NCI-H524 treated with DMSO at 0.1 percent for 48 hours (cell line): ENCODE data around the gene ARHGAP26.

ENCODE experiments used
- DNase-seq: peaks from one replicate; lab custom pipeline; 2025; lab: John Stamatoyannopoulos, UW

The ARHGAP26 gene

DNA sequence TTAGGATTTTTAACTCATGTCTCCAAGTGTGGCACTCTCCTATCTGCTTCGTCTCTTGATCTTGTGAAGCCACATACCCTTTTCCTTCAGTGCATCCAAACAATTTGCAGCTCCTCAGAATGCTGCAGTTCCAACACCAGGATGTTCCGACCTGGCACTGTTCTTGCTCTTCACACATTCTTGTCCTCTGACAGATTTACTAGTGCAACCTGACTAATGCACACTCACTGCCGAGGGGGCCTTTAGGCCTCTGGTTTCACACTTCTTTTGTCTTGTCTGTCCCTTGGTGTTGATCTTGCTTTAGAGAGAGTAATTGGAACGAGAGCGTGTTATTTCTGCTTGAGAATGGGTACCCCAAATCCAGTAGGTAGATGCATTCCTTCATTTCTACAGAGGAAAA, 15.0 kb downstream of the ARHGAP26 start:
- no peak for DNase-seq

DNA sequence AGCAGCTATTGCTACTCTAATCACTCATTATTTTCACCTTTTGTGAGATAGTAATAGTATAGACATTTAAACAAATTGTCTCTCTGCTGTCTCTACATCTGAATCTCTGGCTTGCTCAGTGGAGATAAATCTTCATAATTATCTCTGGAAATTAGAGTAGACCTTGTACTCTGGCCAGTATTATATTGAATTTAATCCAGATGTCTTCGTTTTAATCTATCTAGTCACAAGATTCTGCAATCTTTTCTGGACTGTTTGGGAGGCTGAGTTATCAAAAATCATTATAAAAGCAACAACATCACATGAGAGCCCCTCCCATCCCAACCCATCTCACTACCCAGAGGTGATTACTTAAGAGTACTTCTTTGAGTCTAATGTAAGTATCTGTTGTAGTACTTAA, 19.0 kb downstream of the ARHGAP26 start:
- DNase-seq, result no peak

DNA sequence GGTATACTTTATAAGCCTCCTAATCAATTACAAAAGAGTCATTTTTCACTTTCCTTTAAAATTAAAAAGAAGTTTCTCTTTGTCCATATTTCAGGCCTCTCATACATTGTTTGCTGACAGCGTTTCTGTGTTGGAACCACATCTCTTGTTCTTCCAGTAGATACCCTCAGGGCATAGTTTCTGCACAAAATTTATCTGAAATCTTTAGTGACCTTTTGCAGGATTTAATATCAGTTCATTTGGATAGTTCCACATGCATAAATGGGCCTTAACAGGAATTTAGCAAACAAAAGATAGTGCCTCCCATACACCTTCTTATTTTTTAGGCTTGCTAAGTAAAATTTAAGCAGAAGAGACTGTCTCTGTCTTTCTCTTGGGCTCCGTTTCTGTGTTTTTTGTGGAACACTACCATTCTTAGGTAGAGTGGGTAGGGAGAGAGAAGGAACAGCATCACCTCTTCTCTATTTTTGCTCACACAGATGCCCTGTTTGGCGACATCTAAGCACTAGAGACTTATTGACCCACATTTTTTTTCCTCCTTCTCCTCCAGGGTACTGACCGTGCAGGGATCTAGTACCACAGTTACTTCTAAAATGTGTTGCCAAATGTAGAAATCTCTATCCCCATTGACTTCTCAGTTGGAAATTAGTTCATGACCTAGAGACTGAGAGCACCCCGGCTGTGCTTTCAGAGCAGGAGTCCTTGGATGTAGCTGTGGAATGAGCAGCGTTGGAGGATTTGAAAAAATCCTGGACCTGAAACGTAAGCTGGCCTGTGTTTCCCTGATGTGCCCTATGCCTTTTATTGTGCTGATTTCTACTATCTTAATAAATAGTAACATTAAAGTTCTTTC, 22.1 kb downstream of the ARHGAP26 start:
- no peak for DNase-seq

DNA sequence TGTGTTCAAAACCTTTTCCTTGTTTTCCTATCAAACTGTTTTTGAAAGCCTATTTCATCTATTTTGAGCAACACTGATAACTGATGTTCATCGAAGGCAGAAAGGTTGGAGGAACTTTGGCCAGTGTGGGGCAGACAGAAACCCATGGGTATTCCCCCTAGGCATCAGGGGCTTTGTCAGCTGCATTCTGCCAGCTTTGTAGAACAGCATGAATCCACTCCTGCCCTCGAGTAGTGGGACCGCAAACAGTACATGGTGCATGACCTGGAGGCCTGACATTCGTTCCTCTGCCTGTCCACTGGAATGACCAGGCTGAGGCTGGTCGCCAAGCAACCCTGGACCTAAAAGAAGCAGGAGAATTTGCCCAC, 22.7 kb downstream of the ARHGAP26 start:
- no peak for DNase-seq

DNA sequence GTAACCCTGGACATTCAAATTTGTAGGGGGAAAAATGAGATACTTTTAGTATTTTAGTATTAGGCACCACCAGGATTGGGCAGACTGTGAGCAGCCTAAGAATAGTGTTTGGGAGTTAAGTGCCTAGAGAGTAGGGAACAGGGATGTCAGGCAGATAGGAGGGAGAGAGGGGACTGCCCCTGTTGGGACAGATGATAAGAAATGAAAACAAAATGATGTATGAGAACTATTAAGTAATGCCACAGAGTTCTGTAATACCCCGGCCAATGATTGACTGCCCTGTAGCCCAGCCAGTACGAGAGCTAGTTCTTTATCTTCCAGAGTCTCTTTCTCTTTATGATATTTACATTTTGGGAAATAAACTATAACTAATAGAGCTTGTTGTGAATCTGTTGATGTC, 24.4 kb downstream of the ARHGAP26 start:
- no peak for DNase-seq

DNA sequence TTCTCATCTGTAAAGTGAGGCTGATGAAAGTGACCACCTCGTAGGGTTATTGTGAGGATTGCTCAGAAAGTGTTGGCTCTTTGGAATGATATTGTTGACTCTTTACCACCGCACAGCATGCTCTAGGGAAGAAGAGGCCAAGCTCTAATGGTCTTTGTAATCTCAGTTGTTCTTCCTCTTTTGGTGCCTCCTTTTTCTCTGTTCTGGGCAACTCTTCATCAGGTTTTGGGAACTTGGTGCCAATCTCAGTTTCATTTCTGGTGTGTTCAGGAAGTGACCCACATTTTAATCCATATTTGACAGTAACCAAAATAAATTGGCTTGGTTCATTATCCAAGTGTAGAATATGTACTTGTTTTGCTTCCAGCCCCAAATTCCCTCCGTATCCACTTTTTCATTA, 25.1 kb downstream of the ARHGAP26 start:
- DNase-seq, result no peak

DNA sequence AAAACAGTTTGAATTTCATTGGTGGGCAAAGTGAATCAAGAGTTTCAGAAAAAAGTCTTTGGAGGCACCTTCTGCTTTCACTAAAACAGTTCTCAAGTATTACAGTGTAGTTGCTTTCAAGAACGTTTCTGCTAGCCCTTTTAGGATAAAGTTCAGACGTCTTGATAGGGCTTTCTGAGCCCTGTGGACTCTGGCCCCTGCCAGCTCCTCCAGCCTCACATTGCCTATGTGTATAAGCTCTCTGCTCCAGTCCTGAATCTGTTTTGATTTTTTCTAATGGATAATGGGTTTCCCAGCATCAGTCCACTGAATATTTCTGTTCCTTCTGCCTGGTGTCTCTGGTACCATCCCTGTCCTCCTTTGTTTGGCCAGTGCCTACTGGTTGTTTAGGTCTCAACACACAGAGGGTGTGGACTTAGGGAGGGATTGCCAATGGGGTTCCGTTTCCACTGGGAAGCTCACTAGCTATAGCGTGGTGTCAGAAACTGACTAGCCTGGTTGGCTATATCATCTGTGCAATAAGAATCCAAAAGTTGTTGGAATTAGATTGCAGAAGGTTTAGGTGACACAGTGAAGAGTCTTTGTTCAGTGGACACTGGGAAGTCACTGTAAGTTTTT, 26.4 kb downstream of the ARHGAP26 start:
- DNase-seq, result no peak

DNA sequence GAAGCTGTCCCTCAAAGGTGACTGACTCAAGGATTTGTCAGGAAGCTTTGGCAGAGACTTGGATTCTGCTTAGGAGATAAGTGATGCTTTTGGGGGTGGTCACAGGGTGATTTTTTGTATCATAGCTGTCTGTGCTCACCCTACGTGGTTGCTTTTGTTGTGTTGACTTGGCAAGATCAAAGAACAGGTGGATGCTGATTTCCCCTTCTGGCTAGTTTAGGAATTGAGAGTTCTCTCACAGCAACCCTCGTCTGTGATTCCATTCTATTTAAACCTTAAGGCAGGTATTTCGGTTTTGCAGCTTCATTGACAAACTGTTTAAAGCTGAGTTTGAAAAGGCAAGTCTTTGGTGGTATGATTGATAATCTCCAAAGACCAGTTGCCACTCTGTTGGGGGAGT, 27.2 kb downstream of the ARHGAP26 start:
- no peak for DNase-seq

DNA sequence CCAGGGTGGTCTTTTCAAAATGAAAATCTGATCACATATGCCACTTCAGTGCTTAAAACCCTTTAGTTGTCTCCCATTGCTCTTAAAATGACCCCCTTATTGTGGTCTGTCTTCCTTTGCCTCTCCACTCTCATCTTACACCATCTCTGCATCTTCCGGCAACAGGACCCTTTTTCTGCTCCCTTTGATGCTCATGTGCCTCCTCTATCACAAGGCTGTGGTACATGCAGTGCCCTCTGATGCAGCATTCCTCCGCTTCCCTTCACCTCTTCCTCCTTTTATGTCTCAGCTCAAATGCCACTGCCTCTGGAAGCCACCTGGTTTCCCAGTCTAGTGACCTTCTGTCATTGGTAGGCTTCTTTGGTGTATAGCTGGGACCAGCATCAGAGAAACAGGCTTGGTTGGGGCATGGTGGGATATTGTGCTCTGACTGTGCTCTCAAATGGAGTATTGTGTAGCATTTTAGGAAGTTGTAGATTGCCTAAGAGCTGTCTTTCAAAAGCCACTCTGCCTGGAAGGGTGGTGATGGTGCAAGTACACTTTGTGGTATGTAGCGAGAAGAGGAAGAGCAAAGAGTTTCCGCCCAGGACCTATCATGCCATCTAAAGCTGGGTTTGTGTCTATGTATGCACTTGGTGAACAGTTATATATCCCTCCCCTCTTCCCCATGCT, 28.1 kb downstream of the ARHGAP26 start:
- no peak for DNase-seq

DNA sequence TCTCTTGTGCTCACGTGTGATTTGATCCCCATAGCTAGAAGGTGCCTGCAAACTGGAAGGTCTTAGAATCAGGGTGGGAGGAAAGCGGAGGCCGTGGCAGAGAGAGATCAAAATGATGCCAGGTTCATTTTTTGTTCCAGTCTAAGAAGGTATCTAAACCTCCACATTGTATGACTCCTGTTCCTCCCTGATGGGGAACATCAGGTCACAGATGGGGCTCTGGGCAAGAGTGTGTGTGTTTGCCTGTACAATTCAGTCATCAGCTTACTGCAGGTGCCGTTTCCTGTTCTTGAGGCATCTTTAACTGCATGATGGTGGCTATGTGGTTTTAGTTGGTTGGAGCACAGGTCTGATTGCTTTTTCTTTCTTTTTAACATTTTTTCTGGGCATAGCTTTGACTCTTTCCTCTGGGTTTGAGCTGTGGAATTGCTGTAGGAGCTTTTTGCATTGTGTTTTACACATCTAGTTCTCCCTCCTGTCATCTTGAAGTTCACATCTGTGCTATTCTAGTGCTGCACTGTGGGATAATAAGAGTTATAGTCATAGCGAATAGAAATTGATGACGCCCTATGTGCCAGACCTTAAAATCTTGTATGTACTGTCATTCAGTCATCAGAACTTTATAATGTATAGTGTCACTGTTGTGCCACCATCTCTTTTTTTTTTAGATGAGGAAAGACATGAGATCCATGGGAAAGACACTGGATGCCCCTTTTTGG, 30.8 kb downstream of the ARHGAP26 start:
- no peak for DNase-seq

DNA sequence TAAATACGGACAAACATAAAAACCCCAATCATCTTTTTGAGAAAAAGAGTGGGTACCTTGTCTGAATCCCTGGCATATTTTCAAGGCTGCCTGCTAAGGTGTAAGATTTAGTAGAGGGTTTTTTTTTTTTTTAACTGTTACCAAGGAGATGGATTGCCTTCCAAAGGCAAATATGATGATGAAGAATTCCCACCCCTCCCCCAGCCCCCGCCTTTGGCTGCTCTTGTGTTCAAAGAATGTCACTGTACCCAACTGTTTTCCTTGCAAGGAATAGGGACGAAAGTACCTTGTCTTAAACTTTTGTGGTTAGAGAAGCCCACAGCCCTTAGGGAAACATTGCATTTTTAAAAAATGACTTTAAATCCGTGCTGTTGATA, 31.3 kb downstream of the ARHGAP26 start:
- DNase-seq, result no peak

DNA sequence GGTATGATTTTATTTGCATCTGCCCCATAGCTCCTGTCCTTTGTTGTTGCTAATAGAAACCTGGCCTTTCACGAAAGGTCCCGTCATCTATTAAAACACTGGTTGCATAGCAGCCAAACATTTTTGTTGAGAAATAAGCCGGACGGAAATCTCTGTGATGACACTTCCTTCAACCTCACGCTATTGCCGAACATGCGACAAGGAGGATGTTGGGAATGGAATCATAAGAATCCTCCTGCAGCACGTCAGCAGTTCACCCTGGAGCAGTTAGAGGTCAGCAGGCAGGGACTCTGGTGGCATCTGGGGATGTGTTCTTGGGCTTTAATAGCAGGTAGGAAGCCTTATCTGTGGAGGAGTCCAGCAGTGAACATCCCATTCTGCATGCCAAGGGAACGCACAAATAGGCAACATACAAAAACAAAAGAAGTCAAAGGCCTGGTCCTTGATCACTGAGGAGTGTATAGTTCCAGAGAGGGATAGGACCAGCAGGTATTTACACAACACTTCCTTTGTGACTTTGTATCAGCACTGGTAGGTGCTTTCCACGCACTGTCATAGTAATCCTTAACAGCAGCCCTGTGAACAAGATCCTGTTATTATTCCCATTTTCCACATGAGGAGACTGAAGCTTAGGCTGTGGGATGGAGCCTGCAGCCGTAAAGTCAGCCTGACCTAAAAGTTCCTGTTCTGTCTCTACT, 33.4 kb downstream of the ARHGAP26 start:
- no peak for DNase-seq

DNA sequence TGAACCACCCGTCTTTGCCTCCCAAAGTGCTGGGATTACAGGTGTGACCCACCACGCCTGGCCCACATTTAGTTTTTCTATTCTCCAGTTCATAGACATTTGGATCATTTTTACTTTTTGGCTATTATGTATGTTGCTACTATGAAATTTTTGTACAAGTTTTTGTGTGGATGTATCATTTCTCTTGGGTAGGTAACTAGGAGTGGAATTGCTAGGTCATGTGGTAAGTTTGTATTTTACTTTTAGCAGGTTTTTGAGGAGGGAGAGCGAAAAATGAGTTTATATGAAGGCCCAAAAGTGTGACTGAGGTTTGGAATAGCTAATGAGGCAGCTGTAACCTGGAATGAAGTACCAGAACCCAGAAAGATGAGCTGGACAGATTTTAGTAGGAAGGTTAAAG, 35.2 kb downstream of the ARHGAP26 start:
- no peak for DNase-seq

DNA sequence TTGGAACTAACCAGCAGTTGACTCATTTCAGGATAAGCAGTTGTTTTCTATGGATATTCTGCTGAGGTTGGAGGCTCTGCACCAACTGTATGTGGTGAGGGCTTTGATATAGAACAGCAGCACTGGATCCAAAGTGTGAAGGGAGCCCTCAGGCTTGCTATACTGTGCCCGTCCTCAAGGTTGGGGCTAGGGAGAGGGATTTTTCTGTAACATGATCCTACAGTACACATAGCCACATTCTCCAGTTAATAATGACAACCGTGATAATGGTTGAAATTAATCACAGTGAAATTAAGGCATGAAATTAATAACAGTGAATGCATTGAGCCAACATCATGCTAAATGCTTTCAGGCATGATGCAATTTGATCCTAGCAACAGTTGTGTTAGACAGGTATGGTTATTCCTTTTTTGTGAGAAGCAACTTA, 36.7 kb downstream of the ARHGAP26 start:
- DNase-seq, result no peak

DNA sequence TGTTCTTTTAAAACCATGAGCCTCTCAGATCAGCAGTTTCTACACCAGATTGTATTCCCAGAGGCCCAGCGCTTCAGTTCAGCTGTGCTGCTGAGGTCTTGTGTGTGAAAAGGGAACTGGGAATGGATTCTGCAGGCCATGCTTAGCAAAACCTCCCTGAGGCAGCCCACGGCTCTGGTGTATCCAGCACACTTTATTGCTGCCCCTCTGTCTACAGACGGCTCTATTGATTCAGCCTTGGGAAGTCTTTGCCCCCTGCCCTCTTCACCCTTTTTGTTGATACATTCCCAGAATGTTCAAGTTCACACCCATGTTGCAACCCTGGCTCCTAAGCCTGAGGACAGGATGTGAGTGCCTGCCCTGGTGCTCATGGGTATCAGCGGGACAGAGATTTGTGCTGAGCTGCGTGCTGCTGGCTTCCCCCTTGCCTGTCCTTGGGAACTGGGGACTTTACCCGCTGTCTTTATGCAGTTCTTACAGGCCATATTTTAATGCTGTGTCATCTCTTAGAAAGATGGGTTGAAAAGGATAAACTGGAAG, 37.3 kb downstream of the ARHGAP26 start:
- no peak for DNase-seq

DNA sequence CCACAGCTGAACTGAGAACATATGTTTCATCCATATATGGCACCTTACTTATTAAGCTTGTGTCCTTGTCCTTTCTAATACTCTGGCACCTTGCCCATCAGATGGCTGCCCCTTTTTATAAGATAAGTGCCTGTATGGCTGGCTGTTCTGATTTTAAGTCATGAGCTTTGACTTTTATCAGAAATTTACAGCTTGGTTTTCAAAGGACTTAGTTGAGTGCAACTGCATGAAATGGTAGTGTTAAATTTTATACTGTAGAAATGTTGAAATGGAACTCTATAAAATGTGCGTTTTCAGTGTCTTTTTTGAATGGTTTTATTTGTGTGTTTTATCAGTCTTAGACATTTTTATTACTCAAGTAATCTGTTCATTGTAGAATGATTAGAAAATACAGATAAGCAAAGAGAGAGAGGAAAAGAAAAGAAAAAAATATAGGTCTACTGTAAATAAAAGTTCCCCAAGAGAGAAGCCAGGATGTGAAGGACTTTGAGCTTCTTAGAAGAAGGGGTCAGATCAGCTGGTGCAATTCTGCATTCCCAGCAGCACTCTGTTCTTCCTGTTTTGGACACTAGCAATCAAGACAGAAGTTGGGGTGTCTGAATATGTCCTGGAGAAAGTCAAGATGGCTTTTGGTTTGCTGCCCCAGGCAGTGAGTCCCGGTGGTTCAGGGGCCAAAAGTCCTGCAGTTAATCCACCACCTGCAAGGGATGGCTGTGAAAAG, 38.9 kb downstream of the ARHGAP26 start:
- DNase-seq, result peak; percentile 89

DNA sequence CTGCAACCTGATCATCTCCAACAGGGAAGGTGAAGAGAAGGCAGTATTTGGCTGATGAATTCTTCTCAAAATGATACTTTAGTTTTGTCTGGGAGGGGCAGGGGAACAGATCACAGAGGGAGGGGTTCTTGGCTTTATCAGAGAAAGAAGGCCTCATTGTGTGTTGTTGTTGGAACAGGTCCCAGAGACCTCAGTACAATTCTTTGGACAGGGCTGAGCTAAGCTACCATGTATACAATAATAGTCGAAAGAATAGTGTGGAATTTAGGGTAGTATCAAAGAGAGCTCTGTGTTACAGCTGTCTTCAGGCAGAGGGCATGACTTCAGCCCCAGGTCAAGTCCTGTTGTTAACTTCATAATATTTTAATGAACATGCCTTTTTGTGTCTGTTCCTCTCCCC, 39.9 kb downstream of the ARHGAP26 start:
- DNase-seq, result no peak

DNA sequence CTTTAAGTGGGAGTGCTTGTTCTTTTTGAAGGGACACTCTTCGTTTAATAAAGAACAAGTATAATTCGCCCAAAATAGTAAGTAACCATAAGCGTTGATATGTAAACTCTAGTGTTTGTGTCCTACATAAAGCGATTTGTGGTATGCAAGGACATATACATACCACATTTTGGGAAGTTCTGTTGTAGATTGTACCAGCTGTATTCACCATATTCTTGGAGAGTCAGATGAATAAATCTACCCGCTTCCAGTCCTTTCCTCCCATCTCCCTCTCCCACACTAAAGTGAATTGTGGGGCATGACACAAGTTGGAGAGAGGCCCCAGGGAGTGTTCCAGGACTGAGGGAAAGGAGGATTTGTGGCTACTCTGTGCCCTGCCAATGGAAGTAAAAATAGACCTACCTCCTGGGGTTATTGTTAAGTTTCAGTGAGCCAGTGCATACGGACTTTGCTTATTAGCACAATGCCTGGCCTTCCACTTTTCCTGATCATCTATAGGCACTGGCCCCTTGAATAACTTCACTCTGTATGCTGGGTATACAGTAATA, 40.6 kb downstream of the ARHGAP26 start:
- DNase-seq, result no peak

DNA sequence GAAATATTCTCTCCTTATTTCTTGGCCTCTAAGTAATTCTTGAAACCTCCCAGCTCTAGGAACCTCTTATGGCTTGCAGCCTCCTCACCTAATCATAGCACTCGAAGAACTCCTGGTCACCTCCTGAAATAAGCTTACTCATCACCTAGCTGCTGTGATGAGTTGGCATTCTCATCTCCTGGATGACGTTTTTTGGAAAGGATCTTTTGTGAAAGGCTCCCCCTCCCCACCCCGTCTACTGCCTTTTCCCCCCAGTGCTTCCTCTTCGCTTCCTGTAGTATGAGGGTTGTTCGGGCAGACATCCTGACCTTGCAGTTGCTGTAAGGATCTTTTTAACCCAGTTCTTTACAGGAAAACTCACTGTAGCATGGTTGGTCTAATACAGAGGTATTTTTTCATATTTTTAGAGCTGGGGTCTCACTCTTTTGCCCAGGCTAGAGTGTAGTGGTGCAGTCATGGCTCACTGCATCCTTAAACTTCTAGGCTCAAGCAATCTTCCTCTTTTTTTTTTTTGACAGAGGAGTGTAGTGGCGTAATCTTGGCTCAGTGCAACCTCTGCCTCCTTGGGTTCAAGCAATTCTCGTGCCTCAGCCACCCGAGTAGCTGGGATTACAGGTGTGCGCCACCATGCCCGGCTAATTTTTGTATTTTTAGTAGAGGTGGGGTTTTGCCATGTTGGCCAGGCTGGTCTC, 41.8 kb downstream of the ARHGAP26 start:
- DNase-seq, result no peak

DNA sequence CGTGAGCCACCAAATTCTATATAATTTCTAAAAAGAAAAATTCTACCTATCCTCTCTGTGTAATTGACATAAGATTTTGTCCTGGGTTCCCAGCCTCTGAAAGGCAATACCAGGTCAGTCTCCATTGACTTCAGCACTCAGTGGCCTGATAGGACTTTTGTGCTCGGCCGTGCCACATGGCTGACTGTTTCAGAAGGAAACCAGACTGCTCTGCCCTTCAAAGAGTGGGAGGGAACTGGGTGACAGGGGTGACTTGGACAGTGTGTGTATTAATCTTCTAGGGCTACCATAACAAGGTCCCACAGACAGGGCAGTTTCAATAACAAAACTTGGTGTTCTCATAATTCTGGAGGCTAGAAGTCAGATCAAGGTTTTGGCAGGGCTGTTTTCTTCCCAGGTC, 43.0 kb downstream of the ARHGAP26 start:
- DNase-seq, result no peak
